DND-41 (cell line): Measurements from ENCODE around the gene CEACAM19.

ENCODE experiments used
- ATAC-seq: fragments of 200-7000 bp; cut with Tn5 transposase; 3 replicates; pipeline ENCODE4 v1.9.1; 2021; ENCODE audit warnings: low read depth; ENCODE audit not compliant: insufficient read depth
- DNase-seq: peaks from one replicate; pipeline ENCODE4 v3.0.0-alpha.2; 2020
- H2AFZ ChIP-seq: 2 replicates; pipeline ENCODE4 v1.6.0; 2012; ENCODE audit warnings: low read depth, low read length
- H3K27ac ChIP-seq: 2 replicates; pipeline ENCODE4 v1.5.1; 2012; ENCODE audit warnings: low read length, inconsistent platforms
- H3K27me3 ChIP-seq: fragments of 200-600 bp; sonication (generic); 2 replicates; pipeline ENCODE4 v1.6.0; 2012; ENCODE audit warnings: low read length, mild to moderate bottlenecking, inconsistent platforms; ENCODE audit not compliant: insufficient read depth, poor library complexity
- H3K36me3 ChIP-seq: 2 replicates; pipeline ENCODE4 v1.5.1; 2012; ENCODE audit warnings: low read length, inconsistent platforms; ENCODE audit not compliant: insufficient read depth
- H3K4me1 ChIP-seq: 2 replicates; pipeline ENCODE4 v1.5.1; 2012; ENCODE audit warnings: mild to moderate bottlenecking, low read length; ENCODE audit not compliant: insufficient read depth
- H3K4me2 ChIP-seq: 2 replicates; pipeline ENCODE4 v1.6.0; 2012; ENCODE audit warnings: mild to moderate bottlenecking, moderate library complexity, low read length, inconsistent platforms; ENCODE audit not compliant: insufficient read depth
- H3K4me3 ChIP-seq, 2 experiments: fragments of 200-600 bp in 1 of 2; shearing (Covaris generic) in 1 of 2; 2 replicates each; pipeline ENCODE4 v1.5.1; 2012 to 2016; ENCODE audit warnings: inconsistent platforms in 2 of 2, low read length in 2 of 2, mild to moderate bottlenecking in 2 of 2, low read depth in 1 of 2, moderate library complexity in 1 of 2
- H3K79me2 ChIP-seq: 2 replicates; pipeline ENCODE4 v1.6.0; 2012; ENCODE audit warnings: low read length, inconsistent platforms; ENCODE audit not compliant: insufficient read depth
- H3K9ac ChIP-seq: 2 replicates; pipeline ENCODE4 v1.6.0; 2012; ENCODE audit warnings: low read depth, mild to moderate bottlenecking, inconsistent platforms, low read length, moderate library complexity
- H3K9me3 ChIP-seq: 2 replicates; pipeline ENCODE4 v1.5.1; 2012; ENCODE audit warnings: low read length, moderate library complexity, mild to moderate bottlenecking, inconsistent platforms; ENCODE audit not compliant: insufficient read depth, severe bottlenecking
- H4K20me1 ChIP-seq: 2 replicates; pipeline ENCODE4 v1.6.0; 2012; ENCODE audit warnings: low read length; ENCODE audit not compliant: insufficient read depth
- CTCF ChIP-seq: IDR thresholded peaks from 2 replicates; pipeline ENCODE4 v1.5.1; 2012; ENCODE audit warnings: borderline replicate concordance, low read length, moderate library complexity, mild to moderate bottlenecking; ENCODE audit not compliant: poor library complexity, severe bottlenecking; ENCODE audit errors: extremely low read depth
- EZH2 ChIP-seq: IDR thresholded peaks from 3 replicates; pipeline ENCODE4 v1.6.1; 2012; ENCODE audit warnings: borderline replicate concordance, low read depth, mild to moderate bottlenecking, moderate library complexity, low read length, inconsistent platforms; ENCODE audit not compliant: severe bottlenecking

Gene CEACAM19

GRCh38 chr19:44653977-44654774 lies 17.1 kb upstream of the CEACAM19 start:
- H3K9ac ChIP-seq = no peak overlapping the region
- H2AFZ ChIP-seq = no peak overlapping the region
- H3K4me2 ChIP-seq = no peak overlapping the region
- no peak overlapping the region for H3K4me3 ChIP-seq
- ATAC-seq (peak; percentile 77), DNase-seq (peak; percentile 65)
- H3K27me3 ChIP-seq = no peaks in the 10 kb centered on the region
- H4K20me1 ChIP-seq = no peaks in the 10 kb centered on the region
- TF ChIP-seq EZH2 (no peak), CTCF (peak; percentile 74)
- H3K9me3 ChIP-seq = no peaks in the 10 kb centered on the region
- no peaks in the 10 kb centered on the region for H3K4me1 ChIP-seq
- no peak overlapping the region for H3K27ac ChIP-seq
- H3K36me3 ChIP-seq = no peaks in the 10 kb centered on the region
- no peaks in the 10 kb centered on the region for H3K79me2 ChIP-seq

GRCh38 chr19:44657211-44657921 lies 13.9 kb upstream of the CEACAM19 start:
- no peak overlapping the region for H2AFZ ChIP-seq
- no peak overlapping the region for H3K4me2 ChIP-seq
- no peaks in the 10 kb centered on the region for H3K9me3 ChIP-seq
- DNase-seq (peak; percentile 69), ATAC-seq (peak; percentile 85)
- no peak overlapping the region for H3K9ac ChIP-seq
- H3K36me3 ChIP-seq = no peaks in the 10 kb centered on the region
- H3K4me1 ChIP-seq = no peaks in the 10 kb centered on the region
- no peak for TF ChIP-seq EZH2
- TF ChIP-seq CTCF = peak; percentile 91
- no peaks in the 10 kb centered on the region for H3K27me3 ChIP-seq
- no peaks in the 10 kb centered on the region for H4K20me1 ChIP-seq
- no peak overlapping the region for H3K4me3 ChIP-seq
- no peak overlapping the region for H3K27ac ChIP-seq
- H3K79me2 ChIP-seq = no peaks in the 10 kb centered on the region

- Histone ChIP-seq H3K4me1 (no peaks in the 10 kb centered on the region), H3K27me3 (no peaks in the 10 kb centered on the region), H3K9me3 (no peaks in the 10 kb centered on the region), H3K9ac (no peak overlapping the region), H3K27ac (no peak overlapping the region), H3K79me2 (no peaks in the 10 kb centered on the region), H3K4me2 (no peak overlapping the region), H4K20me1 (no peaks in the 10 kb centered on the region), H3K4me3 (no peak overlapping the region), H3K36me3 (no peaks in the 10 kb centered on the region), H2AFZ (no peak overlapping the region)
- ATAC-seq = no peak
- DNase-seq = no peak
- TF ChIP-seq EZH2 = no peak
- no peak for TF ChIP-seq CTCF
Measured at GRCh38 chr19:44658069-44658733, 13.1 kb upstream of the CEACAM19 start.
